Measurements from ENCODE around the gene TK1. TPM values are rescaled to one million over a fixed set of nuclear protein-coding genes. Genes with fewer than 3 reads are reported as not detected.

Gene TK1
- total and polyA plus RNA-seq, 2 donors (not counting 1 experiment from before 2014, with no cell fraction given): 2.2 to 3.8 TPM

GRCh38 chr17:78127888-78128550 lies 58.8 kb downstream of the TK1 start:
- peak overlapping the region; percentile 92 for H3K27ac Mint-ChIP-seq
- no peaks in the 10 kb centered on the region for H3K9me3 Mint-ChIP-seq (ENCODE audit: insufficient read depth)
- Histone ChIP-seq H4K20me1 (ENCODE audit: control insufficient read depth, insufficient read depth, low read length, poor library complexity, severe bottlenecking) (peaks cover 88% of the 10 kb centered on the region), H3K4me1 (ENCODE audit: control insufficient read depth in 2 of 2, insufficient read depth in 2 of 2, low read length in 2 of 2) (peaks cover 68 to 80% of the 10 kb centered on the region in 2 donors), H3K79me2 (ENCODE audit: control insufficient read depth, insufficient read depth, low read length) (peaks cover 84% of the 10 kb centered on the region), H3K27me3 (replicated peaks in 1 of 4; ENCODE audit: control extremely low read depth in 1 of 4, control insufficient read depth in 3 of 4, insufficient read depth in 4 of 4, low read length in 3 of 4) (no peaks in the 10 kb centered on the region), H3K9me3 (ENCODE audit: control extremely low read depth in 1 of 3, control insufficient read depth in 2 of 3, insufficient read depth in 1 of 3, low read length in 2 of 3) (no peaks in the 10 kb centered on the region), H3K27ac (ENCODE audit: low read length in 2 of 2) (peak overlapping the region; percentile 77 to 92), H2AFZ (ENCODE audit: insufficient read depth, low read depth, low read length, poor library complexity, severe bottlenecking) (peak overlapping the region; percentile 42), H3K4me2 (replicated peaks; ENCODE audit: low read depth, low read length, poor library complexity, severe bottlenecking) (peak overlapping the region; percentile 100), H3K4me3 (ENCODE audit: control extremely low read depth in 1 of 5, extremely low read depth in 1 of 5, insufficient read depth in 1 of 5, low read depth in 2 of 5, low read length in 4 of 5) (peak overlapping the region; percentile 38 to 97 (median 89)), H3K36me3 (replicated peaks in 1 of 2; ENCODE audit: control extremely low read depth in 1 of 2, control insufficient read depth in 1 of 2, extremely low read depth in 1 of 2, insufficient read depth in 2 of 2, low read length in 1 of 2) (peaks cover 6 to 55% of the 10 kb centered on the region in 2 experiments), H3K9ac (ENCODE audit: low read length) (peak overlapping the region; percentile 91)
- ChIA-PET POLR2A (interaction anchor here (0.6 to 22.6 kb wide), 10 partner anchors 8 to 210 kb away, joined by 3 to 432 read pairs (median 9); partner anchors contain the start of genes C17orf99 and SYNGR2), CTCF (interaction anchor here (0.7 to 13.9 kb wide), 7 partner anchors 9 to 126 kb away, joined by 3 to 169 read pairs (median 3); partner anchors contain the start of gene SYNGR2)
- intact Hi-C loops (cut with micrococcal nuclease): loop anchor here (2.0 kb wide), 1 partner anchor 13 kb away; no protein-coding TSS in a partner anchor
- WGBS (ENCODE audit: insufficient coverage): under 1% methylated on average over 34 of the region's 39 CpGs
- DNase-seq (no peak), ATAC-seq (ENCODE audit: low read depth) (no peak)
- peaks cover 73% of the 10 kb centered on the region for H3K4me1 Mint-ChIP-seq
- H3K4me3 Mint-ChIP-seq: peak overlapping the region; percentile 91
- no peak for TF ChIP-seq EZH2 (IDR thresholded peaks at IDR 0.05; ENCODE audit: borderline replicate concordance, insufficient read depth, low read depth, low read length, poor library complexity, severe bottlenecking)
- TF ChIP-seq CTCF (IDR thresholded peaks at IDR 0.05): no peak
- no peaks in the 10 kb centered on the region for H3K27me3 Mint-ChIP-seq
